Adipocyte (in vitro differentiated cells): ENCODE results near the gene NBAS.

Experiments used
- DNase-seq: peaks from one replicate; pipeline ENCODE4 v3.0.0-alpha.2; 2015; ENCODE audit warnings: low read depth
- H3K27me3 ChIP-seq: replicated peaks from 2 replicates; pipeline ENCODE4 v1.7.0; 2013; ENCODE audit warnings: mild to moderate bottlenecking, low read length, moderate library complexity; ENCODE audit not compliant: control insufficient read depth, insufficient read depth
- H3K36me3 ChIP-seq: 2 replicates; pipeline ENCODE4 v1.7.0; 2013; ENCODE audit warnings: low read length, mild to moderate bottlenecking, moderate library complexity; ENCODE audit not compliant: control insufficient read depth, insufficient read depth, severe bottlenecking
- H3K4me1 ChIP-seq: 2 replicates; pipeline ENCODE4 v1.7.0; 2013; ENCODE audit warnings: mild to moderate bottlenecking, low read length, moderate library complexity; ENCODE audit not compliant: control insufficient read depth, insufficient read depth
- H3K4me3 ChIP-seq: 2 replicates; pipeline ENCODE4 v1.7.0; 2013; ENCODE audit warnings: mild to moderate bottlenecking, low read length, moderate library complexity
- H3K9ac ChIP-seq: 2 replicates; pipeline ENCODE4 v1.7.0; 2013; ENCODE audit warnings: mild to moderate bottlenecking, low read length, moderate library complexity
- H3K9me3 ChIP-seq: 2 replicates; pipeline ENCODE4 v1.7.0; 2013; ENCODE audit warnings: mild to moderate bottlenecking, low read length, moderate library complexity; ENCODE audit not compliant: control insufficient read depth

Gene NBAS

GRCh38 chr2:15486770-15487169 lies 74.4 kb downstream of the NBAS start:
- Histone ChIP-seq H3K9ac (no peak overlapping the region), H3K36me3 (peaks cover 64% of the 10 kb centered on the region), H3K4me3 (no peak overlapping the region), H3K9me3 (no peaks in the 10 kb centered on the region), H3K4me1 (no peaks in the 10 kb centered on the region), H3K27me3 (no peaks in the 10 kb centered on the region)
- DNase-seq, result no peak

GRCh38 chr2:15485949-15486348 lies 75.2 kb downstream of the NBAS start:
- H3K4me1 ChIP-seq, result no peaks in the 10 kb centered on the region

GRCh38 chr2:15481000-15481399 lies 80.1 kb downstream of the NBAS start:
- no peak overlapping the region for H3K9ac ChIP-seq
- DNase-seq, result no peak

More at GRCh38 chr2:15485949-15486348, 75.2 kb downstream of the NBAS start:
- Histone ChIP-seq H3K4me3 (no peak overlapping the region), H3K9me3 (no peaks in the 10 kb centered on the region), H3K27me3 (no peaks in the 10 kb centered on the region), H3K36me3 (peaks cover 72% of the 10 kb centered on the region), H3K9ac (no peak overlapping the region)
- DNase-seq, result no peak

GRCh38 chr2:15480552-15480951 lies 80.6 kb downstream of the NBAS start:
- H3K9ac ChIP-seq, result no peak overlapping the region
- H3K4me1 ChIP-seq, result no peaks in the 10 kb centered on the region
- no peak for DNase-seq
- H3K36me3 ChIP-seq, result peaks cover 38% of the 10 kb centered on the region
- no peaks in the 10 kb centered on the region for H3K27me3 ChIP-seq
- no peak overlapping the region for H3K4me3 ChIP-seq
- H3K9me3 ChIP-seq, result no peaks in the 10 kb centered on the region

More at GRCh38 chr2:15481000-15481399, 80.1 kb downstream of the NBAS start:
- Histone ChIP-seq H3K4me3 (no peak overlapping the region), H3K4me1 (no peaks in the 10 kb centered on the region), H3K9me3 (no peaks in the 10 kb centered on the region), H3K27me3 (no peaks in the 10 kb centered on the region), H3K36me3 (peaks cover 38% of the 10 kb centered on the region)

- no peaks in the 10 kb centered on the region for H3K9me3 ChIP-seq
- no peaks in the 10 kb centered on the region for H3K27me3 ChIP-seq
- no peak overlapping the region for H3K9ac ChIP-seq
- no peak overlapping the region for H3K4me3 ChIP-seq
- DNase-seq, result no peak
- H3K4me1 ChIP-seq, result no peaks in the 10 kb centered on the region
- H3K36me3 ChIP-seq, result peaks cover 64% of the 10 kb centered on the region
Observed at GRCh38 chr2:15472876-15473275, 88.3 kb downstream of the NBAS start.

- Histone ChIP-seq H3K9ac (no peak overlapping the region), H3K9me3 (no peaks in the 10 kb centered on the region), H3K36me3 (peaks cover 71% of the 10 kb centered on the region), H3K4me3 (no peak overlapping the region), H3K4me1 (no peaks in the 10 kb centered on the region), H3K27me3 (no peaks in the 10 kb centered on the region)
- no peak for DNase-seq
Observed at GRCh38 chr2:15472133-15472532, 89.0 kb downstream of the NBAS start.

GRCh38 chr2:15471606-15472005 lies 89.5 kb downstream of the NBAS start:
- Histone ChIP-seq H3K9ac (no peak overlapping the region), H3K4me3 (no peak overlapping the region), H3K4me1 (no peaks in the 10 kb centered on the region), H3K36me3 (peaks cover 76% of the 10 kb centered on the region), H3K27me3 (no peaks in the 10 kb centered on the region), H3K9me3 (no peaks in the 10 kb centered on the region)
- DNase-seq, result no peak

GRCh38 chr2:15460112-15460620 lies 101.0 kb downstream of the NBAS start:
- Histone ChIP-seq H3K9ac (no peak overlapping the region), H3K4me3 (no peak overlapping the region), H3K36me3 (peaks cover 59% of the 10 kb centered on the region), H3K9me3 (no peaks in the 10 kb centered on the region), H3K4me1 (peaks cover 19% of the 10 kb centered on the region), H3K27me3 (no peaks in the 10 kb centered on the region)
- DNase-seq, result no peak

- H3K9me3 ChIP-seq, result no peaks in the 10 kb centered on the region
- no peak for DNase-seq
- H3K4me3 ChIP-seq, result no peak overlapping the region
- peaks cover 52% of the 10 kb centered on the region for H3K36me3 ChIP-seq
- H3K9ac ChIP-seq, result no peak overlapping the region
- H3K4me1 ChIP-seq, result peaks cover 23% of the 10 kb centered on the region
- no peaks in the 10 kb centered on the region for H3K27me3 ChIP-seq
Observed at GRCh38 chr2:15458277-15458676, 102.9 kb downstream of the NBAS start.

GRCh38 chr2:15457868-15458267 lies 103.3 kb downstream of the NBAS start:
- no peak overlapping the region for H3K9ac ChIP-seq
- H3K4me1 ChIP-seq, result peaks cover 27% of the 10 kb centered on the region
- no peak for DNase-seq
- no peaks in the 10 kb centered on the region for H3K27me3 ChIP-seq
- H3K4me3 ChIP-seq, result no peak overlapping the region
- H3K36me3 ChIP-seq, result peaks cover 52% of the 10 kb centered on the region
- no peaks in the 10 kb centered on the region for H3K9me3 ChIP-seq

- Histone ChIP-seq H3K9me3 (no peaks in the 10 kb centered on the region), H3K36me3 (peaks cover 43% of the 10 kb centered on the region), H3K4me3 (peak overlapping the region; percentile 42), H3K27me3 (no peaks in the 10 kb centered on the region), H3K9ac (peak overlapping the region; percentile 45), H3K4me1 (peaks cover 29% of the 10 kb centered on the region)
- no peak for DNase-seq
Observed at GRCh38 chr2:15456352-15456751, 104.8 kb downstream of the NBAS start.

GRCh38 chr2:15450808-15451207 lies 110.3 kb downstream of the NBAS start:
- no peak overlapping the region for H3K9ac ChIP-seq
- H3K4me1 ChIP-seq, result peaks cover 31% of the 10 kb centered on the region
- peaks cover 10% of the 10 kb centered on the region for H3K36me3 ChIP-seq
- DNase-seq, result no peak
- no peak overlapping the region for H3K4me3 ChIP-seq
- H3K9me3 ChIP-seq, result peaks cover 3% of the 10 kb centered on the region
- no peaks in the 10 kb centered on the region for H3K27me3 ChIP-seq
